GM12892 (cell line): ENCODE results near the gene CCDC192.

Source experiments
- POLR2A ChIP-seq: IDR thresholded peaks from 2 replicates; pipeline ENCODE4 v1.6.1; 2011; ENCODE audit warnings: low read depth, low read length, control low read depth
- POLR2AphosphoS5 ChIP-seq: IDR thresholded peaks from 2 replicates; pipeline ENCODE4 v1.6.1; 2011; ENCODE audit warnings: low read depth, low read length, control low read depth

DNA sequence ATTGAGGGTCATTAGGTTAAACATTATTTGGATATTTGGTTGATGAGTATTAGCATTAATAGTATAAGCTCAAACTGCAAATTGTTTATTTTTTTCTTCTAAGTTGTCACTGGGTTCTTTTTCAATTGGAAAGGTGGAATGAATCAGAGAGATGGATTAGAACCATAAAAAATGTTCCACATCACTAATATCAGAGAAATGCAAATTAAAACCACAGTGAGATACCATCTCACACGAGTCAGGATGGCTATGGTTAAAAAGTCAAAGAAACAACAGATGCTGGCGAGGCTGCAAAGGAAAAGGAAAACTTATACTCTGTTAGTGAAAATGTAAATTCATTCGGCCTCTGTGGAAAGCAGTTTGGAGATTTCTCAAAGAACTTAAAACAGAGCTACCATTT is 122.8 kb downstream of the CCDC192 start:
- TF ChIP-seq POLR2A (no peak), POLR2AphosphoS5 (no peak)
